CD4-positive, CD25-positive, alpha-beta regulatory T cell (primary cell): ENCODE measurements around the gene VTCN1. TPM values are rescaled to one million over a fixed set of nuclear protein-coding genes. Genes with fewer than 3 reads are reported as not detected.

Experiments used
- ATAC-seq, 2 donors: fragments of 150-1000 bp; cut with Tn5 transposase; one replicate each; pipeline ENCODE4 v1.10.0; 2021; ENCODE audit warnings: low read depth in 2 of 2, moderate number of reproducible peaks in 2 of 2, moderate library complexity in 1 of 2
- DNase-seq, 3 donors: peaks; one replicate each; pipeline versions ENCODE4 v3.0.0 to v3.0.0-alpha.2; 2012 to 2022; ENCODE audit warnings: mixed read lengths in 1 of 3
- H3K27ac ChIP-seq: one replicate; pipeline ENCODE4 v1.7.0; 2013; ENCODE audit warnings: mild to moderate bottlenecking, low read length; ENCODE audit not compliant: insufficient read depth, poor library complexity, severe bottlenecking
- H3K27me3 ChIP-seq: one replicate; pipeline ENCODE4 v1.7.0; 2013; ENCODE audit warnings: low read length; ENCODE audit not compliant: control insufficient read depth, insufficient read depth
- H3K36me3 ChIP-seq: one replicate; pipeline ENCODE4 v1.7.0; 2013; ENCODE audit warnings: mild to moderate bottlenecking, low read length, moderate library complexity; ENCODE audit not compliant: control insufficient read depth, insufficient read depth
- H3K4me1 ChIP-seq: 2 replicates; pipeline ENCODE4 v1.7.0; 2013; ENCODE audit warnings: mild to moderate bottlenecking, low read length; ENCODE audit not compliant: insufficient read depth, control insufficient read depth, poor library complexity, severe bottlenecking
- H3K4me3 ChIP-seq: one replicate; pipeline ENCODE4 v1.7.0; 2013; ENCODE audit warnings: low read depth, mild to moderate bottlenecking, low read length, moderate library complexity
- H3K9me3 ChIP-seq, 2 experiments: 1 replicate in 1 of 2; 2 replicates in 1 of 2; pipeline ENCODE4 v1.7.0; 2013; ENCODE audit warnings: low read length in 2 of 2, mild to moderate bottlenecking in 1 of 2, moderate library complexity in 1 of 2; ENCODE audit not compliant: control insufficient read depth in 2 of 2
- H3K27ac Mint-ChIP-seq, 3 donors: one replicate each; pipeline ENCODE4 v1.8.0; 2020 to 2022; ENCODE audit warnings: mild to moderate bottlenecking in 3 of 3, mixed read lengths in 3 of 3, moderate library complexity in 2 of 3
- H3K27me3 Mint-ChIP-seq: one replicate; pipeline ENCODE4 v1.8.0; 2022; ENCODE audit warnings: mild to moderate bottlenecking, mixed read lengths
- H3K36me3 Mint-ChIP-seq: one replicate; pipeline ENCODE4 v1.8.0; 2020; ENCODE audit warnings: mixed read lengths
- H3K4me1 Mint-ChIP-seq, 4 donors: one replicate each; pipeline ENCODE4 v1.8.0; 2020 to 2022; ENCODE audit warnings: mixed read lengths in 4 of 4, mild to moderate bottlenecking in 1 of 4
- H3K4me3 Mint-ChIP-seq, 4 donors: one replicate each; pipeline ENCODE4 v1.8.0; 2020 to 2022; ENCODE audit warnings: mild to moderate bottlenecking in 4 of 4, mixed read lengths in 4 of 4, moderate library complexity in 3 of 4
- H3K9me3 Mint-ChIP-seq, 7 donors: one replicate each; pipeline ENCODE4 v1.8.0; 2020 to 2022; ENCODE audit warnings: mixed read lengths in 7 of 7, mild to moderate bottlenecking in 3 of 7, moderate library complexity in 2 of 7
- polyA plus RNA-seq, 4 donors: library from polyadenylated mRNA; unstranded; fragments of 300-500 nt; fragmentation: Illumina TruSeq; gene quantifications; one replicate each; pipeline ENCODE4 v1.2.3, GENCODE V29; 2021
- total RNA-seq: library from RNA; stranded (reverse); gene quantifications from one replicate; pipeline ENCODE4 v1.2.3, GENCODE V29; 2022

The VTCN1 gene
- total and polyA plus RNA-seq, 5 donors from 2014 or later, result not detected

GRCh38 chr1:117208580-117208979 is 2.1 kb downstream of the VTCN1 start:
- peaks cover 0 to 2% (median 0%) of the 10 kb centered on the region in 7 donors for H3K9me3 Mint-ChIP-seq
- no peak for ATAC-seq
- peaks cover 18% of the 10 kb centered on the region for H3K27me3 Mint-ChIP-seq

GRCh38 chr1:117205368-117205767 is 5.4 kb downstream of the VTCN1 start:
- no peak overlapping the region for H3K4me3 Mint-ChIP-seq
- no peak for ATAC-seq

More at GRCh38 chr1:117208580-117208979, 2.1 kb downstream of the VTCN1 start:
- DNase-seq, result no peak
- H3K36me3 ChIP-seq, result no peaks in the 10 kb centered on the region
- peaks cover 5% of the 10 kb centered on the region for H3K27me3 ChIP-seq
- H3K4me3 Mint-ChIP-seq, result no peak overlapping the region
- no peaks in the 10 kb centered on the region for H3K4me1 ChIP-seq
- no peaks in the 10 kb centered on the region for H3K9me3 ChIP-seq
- H3K36me3 Mint-ChIP-seq, result no peaks in the 10 kb centered on the region
- H3K4me3 ChIP-seq, result no peak overlapping the region
- H3K27ac Mint-ChIP-seq, result no peak overlapping the region
- H3K27ac ChIP-seq, result no peak overlapping the region
- H3K4me1 Mint-ChIP-seq, result no peaks in the 10 kb centered on the region

DNA sequence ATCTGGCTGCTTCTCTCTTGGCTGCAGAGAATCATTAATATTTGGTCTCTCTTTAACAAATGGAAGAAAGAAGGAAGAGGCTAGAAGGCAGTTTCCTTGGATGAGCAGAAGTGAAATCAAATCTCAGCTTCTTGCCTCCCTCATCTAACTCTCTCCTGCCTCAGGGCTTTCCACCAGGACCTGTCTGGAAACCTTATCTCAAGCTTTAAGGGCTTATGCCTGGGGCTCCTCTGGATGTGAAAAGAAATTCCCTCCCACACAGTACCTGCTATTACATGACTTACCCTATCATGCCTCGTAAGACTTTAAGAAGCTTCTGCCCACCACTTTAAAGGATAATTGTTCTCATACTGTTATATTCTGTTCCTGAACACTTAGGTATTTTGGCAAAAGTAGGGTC is 8.9 kb downstream of the VTCN1 start:
- H3K9me3 ChIP-seq, result no peaks in the 10 kb centered on the region
- Mint-ChIP-seq H3K27me3 (peaks cover 34% of the 10 kb centered on the region), H3K4me3 (no peak overlapping the region), H3K9me3 (peaks cover 0 to 2% (median 0%) of the 10 kb centered on the region in 7 donors), H3K4me1 (no peaks in the 10 kb centered on the region), H3K27ac (no peak overlapping the region), H3K36me3 (no peaks in the 10 kb centered on the region)
- no peaks in the 10 kb centered on the region for H3K36me3 ChIP-seq
- H3K4me1 ChIP-seq, result no peaks in the 10 kb centered on the region
- H3K27me3 ChIP-seq, result peaks cover 3% of the 10 kb centered on the region
- no peak overlapping the region for H3K27ac ChIP-seq
- DNase-seq (no peak), ATAC-seq (no peak)
- no peak overlapping the region for H3K4me3 ChIP-seq

More at GRCh38 chr1:117205368-117205767, 5.4 kb downstream of the VTCN1 start:
- no peak for DNase-seq
- Histone ChIP-seq H3K4me1 (no peaks in the 10 kb centered on the region), H3K27me3 (peaks cover 5% of the 10 kb centered on the region), H3K27ac (no peak overlapping the region), H3K36me3 (no peaks in the 10 kb centered on the region), H3K9me3 (no peaks in the 10 kb centered on the region), H3K4me3 (no peak overlapping the region)
- Mint-ChIP-seq H3K27me3 (peaks cover 32% of the 10 kb centered on the region), H3K36me3 (no peaks in the 10 kb centered on the region), H3K9me3 (peaks cover 0 to 2% (median 0%) of the 10 kb centered on the region in 7 donors), H3K27ac (no peak overlapping the region), H3K4me1 (no peaks in the 10 kb centered on the region)

DNA sequence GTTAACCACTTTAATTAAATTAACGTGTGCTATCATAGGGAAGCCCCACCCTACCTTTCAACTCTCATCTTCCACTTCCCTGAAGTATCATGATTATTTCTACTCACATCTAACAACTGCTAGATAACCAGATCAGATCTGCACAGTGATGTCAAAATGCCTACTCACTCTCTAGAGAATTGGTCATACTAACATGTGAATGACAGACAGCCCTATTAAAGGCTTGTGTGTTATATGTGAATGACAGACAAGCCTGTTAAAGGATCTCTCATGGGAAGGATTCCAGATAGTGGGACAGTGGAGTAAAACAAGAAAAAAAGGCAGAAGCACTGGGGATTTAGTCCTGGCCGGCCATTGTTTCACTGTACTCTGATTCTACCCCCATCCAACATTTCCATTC is 12.6 kb downstream of the VTCN1 start:
- no peaks in the 10 kb centered on the region for H3K4me1 Mint-ChIP-seq
- no peak overlapping the region for H3K27ac Mint-ChIP-seq

DNA sequence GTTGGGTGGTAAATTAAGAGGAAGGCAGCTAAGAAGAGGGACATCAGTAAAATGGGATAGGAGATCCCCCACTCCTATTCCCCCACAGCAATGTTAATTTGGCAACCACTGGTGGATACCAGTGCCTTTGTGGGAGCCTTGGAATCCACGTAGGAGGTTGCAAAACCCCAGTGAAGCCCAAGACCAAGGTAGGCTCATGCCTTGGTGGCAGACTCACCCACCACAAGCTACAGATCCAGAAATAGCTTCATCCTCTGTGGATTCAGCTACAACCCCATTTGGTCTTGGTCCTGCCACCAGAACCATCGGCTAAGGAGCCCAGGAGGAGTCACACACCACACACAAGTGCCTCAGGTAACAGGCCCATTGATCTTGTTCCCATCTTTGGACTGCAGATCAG is 21.0 kb downstream of the VTCN1 start:
- H3K36me3 Mint-ChIP-seq, result no peaks in the 10 kb centered on the region
- no peak overlapping the region for H3K4me3 Mint-ChIP-seq
- peaks cover 2 to 9% (median 5%) of the 10 kb centered on the region in 7 donors for H3K9me3 Mint-ChIP-seq
- peaks cover 25% of the 10 kb centered on the region for H3K27me3 Mint-ChIP-seq
- ATAC-seq (no peak), DNase-seq (no peak)
- peaks cover 8% of the 10 kb centered on the region for H3K27me3 ChIP-seq
- no peaks in the 10 kb centered on the region for H3K36me3 ChIP-seq
- H3K27ac Mint-ChIP-seq, result no peak overlapping the region
- peaks cover 3% of the 10 kb centered on the region in 2 experiments for H3K9me3 ChIP-seq
- no peak overlapping the region for H3K27ac ChIP-seq
- H3K4me1 Mint-ChIP-seq, result no peaks in the 10 kb centered on the region
- H3K4me3 ChIP-seq, result no peak overlapping the region
- no peaks in the 10 kb centered on the region for H3K4me1 ChIP-seq

More for the DNA sequence above, 12.6 kb downstream of the VTCN1 start:
- no peak overlapping the region for H3K4me3 Mint-ChIP-seq
- H3K9me3 Mint-ChIP-seq, result peaks cover 0 to 4% (median 0%) of the 10 kb centered on the region in 7 donors
- peaks cover 26% of the 10 kb centered on the region for H3K27me3 Mint-ChIP-seq
- H3K27me3 ChIP-seq, result no peaks in the 10 kb centered on the region
- H3K9me3 ChIP-seq, result no peaks in the 10 kb centered on the region
- no peaks in the 10 kb centered on the region for H3K4me1 ChIP-seq
- ATAC-seq (no peak), DNase-seq (no peak)
- H3K4me3 ChIP-seq, result no peak overlapping the region
- H3K36me3 Mint-ChIP-seq, result no peaks in the 10 kb centered on the region
- no peak overlapping the region for H3K27ac ChIP-seq
- no peaks in the 10 kb centered on the region for H3K36me3 ChIP-seq

- Mint-ChIP-seq H3K27me3 (peaks cover 25% of the 10 kb centered on the region), H3K9me3 (peaks cover 0 to 9% (median 5%) of the 10 kb centered on the region in 7 donors), H3K4me1 (no peaks in the 10 kb centered on the region), H3K4me3 (no peak overlapping the region), H3K27ac (no peak overlapping the region), H3K36me3 (no peaks in the 10 kb centered on the region)
- no peaks in the 10 kb centered on the region for H3K4me1 ChIP-seq
- H3K27ac ChIP-seq, result no peak overlapping the region
- peaks cover 3% of the 10 kb centered on the region in 2 experiments for H3K9me3 ChIP-seq
- DNase-seq, result no peak
- H3K36me3 ChIP-seq, result no peaks in the 10 kb centered on the region
- H3K4me3 ChIP-seq, result no peak overlapping the region
- no peak for ATAC-seq
- H3K27me3 ChIP-seq, result peaks cover 10% of the 10 kb centered on the region
Measured at GRCh38 chr1:117188816-117189437, 21.8 kb downstream of the VTCN1 start.

DNA sequence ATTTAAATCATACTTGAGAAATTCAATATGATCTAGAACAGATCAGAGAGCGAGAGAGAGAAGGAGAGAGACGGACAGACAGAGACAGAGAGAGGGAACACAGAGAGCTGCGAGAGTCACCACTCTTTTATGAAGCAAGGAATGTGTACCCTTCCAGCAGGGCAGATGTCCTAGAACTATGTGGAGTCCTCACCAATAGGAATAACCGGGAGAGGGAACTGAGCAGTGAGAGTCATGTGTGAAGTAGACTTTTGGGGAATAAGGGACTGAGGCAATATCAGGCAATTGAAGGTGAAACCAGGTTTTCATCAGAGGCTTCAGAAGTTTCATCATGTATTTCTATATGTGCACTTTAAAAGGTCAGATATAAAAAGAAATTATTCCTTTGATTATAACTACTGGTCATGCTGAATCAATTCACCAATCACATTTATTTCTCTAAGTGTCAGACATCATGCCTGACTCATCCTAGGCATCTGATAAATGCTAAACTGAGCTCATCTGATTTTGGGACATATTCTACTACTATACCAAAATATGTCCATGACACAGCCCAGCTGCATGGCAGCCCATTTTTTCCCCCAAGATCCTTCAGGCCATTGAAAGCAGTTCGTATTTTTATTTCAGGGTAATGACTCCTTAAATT is 22.4 kb downstream of the VTCN1 start:
- peaks cover 25% of the 10 kb centered on the region for H3K27me3 Mint-ChIP-seq
- no peaks in the 10 kb centered on the region for H3K36me3 Mint-ChIP-seq
- H3K27ac Mint-ChIP-seq, result no peak overlapping the region
- H3K27ac ChIP-seq, result no peak overlapping the region
- no peaks in the 10 kb centered on the region for H3K36me3 ChIP-seq
- no peak overlapping the region for H3K4me3 ChIP-seq
- H3K9me3 Mint-ChIP-seq, result peaks cover 0 to 9% (median 5%) of the 10 kb centered on the region in 7 donors
- no peak overlapping the region for H3K4me3 Mint-ChIP-seq
- ATAC-seq, result no peak
- H3K4me1 ChIP-seq, result no peaks in the 10 kb centered on the region
- peaks cover 10% of the 10 kb centered on the region for H3K27me3 ChIP-seq
- H3K9me3 ChIP-seq, result peaks cover 3% of the 10 kb centered on the region in 2 experiments
- DNase-seq, result no peak
- H3K4me1 Mint-ChIP-seq, result no peaks in the 10 kb centered on the region

GRCh38 chr1:117183112-117183511 is 27.6 kb downstream of the VTCN1 start:
- no peak for ATAC-seq
- H3K27ac ChIP-seq, result no peak overlapping the region
- H3K4me3 Mint-ChIP-seq, result no peak overlapping the region
- no peak overlapping the region for H3K27ac Mint-ChIP-seq
- H3K9me3 ChIP-seq, result no peaks in the 10 kb centered on the region
- no peak for DNase-seq
- H3K27me3 ChIP-seq, result peaks cover 4% of the 10 kb centered on the region
- H3K4me3 ChIP-seq, result no peak overlapping the region
- H3K4me1 Mint-ChIP-seq, result no peaks in the 10 kb centered on the region
- H3K36me3 Mint-ChIP-seq, result no peaks in the 10 kb centered on the region
- H3K36me3 ChIP-seq, result no peaks in the 10 kb centered on the region
- H3K9me3 Mint-ChIP-seq, result peaks cover 0 to 2% (median 0%) of the 10 kb centered on the region in 7 donors
- peaks cover 9% of the 10 kb centered on the region for H3K27me3 Mint-ChIP-seq
- no peaks in the 10 kb centered on the region for H3K4me1 ChIP-seq
